Heart left ventricle (tissue), 16 donors: ENCODE measurements around the gene KIAA1671. TPM values are rescaled to one million over a fixed set of nuclear protein-coding genes. Genes with fewer than 3 reads are reported as not detected.

Experiments
- ATAC-seq, 4 donors: fragments of 200-7000 bp; cut with Tn5 transposase; one replicate each; pipeline ENCODE4 v1.9.1; 2020 to 2022; ENCODE audit warnings: moderate library complexity in 4 of 4, mild to moderate bottlenecking in 3 of 4, moderate number of reproducible peaks in 1 of 4
- DNase-seq, 5 donors: peaks; one replicate each; pipeline ENCODE4 v3.0.0-alpha.2; 2020
- H3K27ac ChIP-seq, 12 donors: fragments of 200-600 bp; sonication (generic) in 4 of 12; one replicate each; pipeline versions ENCODE4 v1.5.0 to v1.8.0; 2016 to 2022; ENCODE audit warnings: mild to moderate bottlenecking in 2 of 12
- H3K27me3 ChIP-seq, 9 donors: fragments of 200-600 bp; sonication (generic) in 2 of 9; one replicate each; pipeline versions ENCODE4 v1.5.1 to v1.8.0; 2016 to 2022; ENCODE audit warnings: mild to moderate bottlenecking in 3 of 9
- H3K36me3 ChIP-seq, 9 donors: fragments of 200-600 bp; sonication (generic) in 2 of 9; one replicate each; pipeline versions ENCODE4 v1.5.0 to v1.8.0; 2018 to 2022; ENCODE audit warnings: mild to moderate bottlenecking in 2 of 9
- H3K4me1 ChIP-seq, 12 donors: fragments of 200-600 bp; sonication (generic) in 4 of 12; one replicate each; pipeline versions ENCODE4 v1.5.0 to v1.8.0; 2016 to 2022; ENCODE audit warnings: mild to moderate bottlenecking in 3 of 12
- H3K4me3 ChIP-seq, 12 donors: fragments of 200-600 bp; sonication (generic) in 4 of 12; one replicate each; pipeline versions ENCODE4 v1.5.0 to v1.8.0; 2017 to 2022; ENCODE audit warnings: mild to moderate bottlenecking in 9 of 12, moderate library complexity in 4 of 12
- H3K9me3 ChIP-seq, 12 donors: fragments of 200-600 bp; sonication (generic) in 4 of 12; one replicate each; pipeline versions ENCODE4 v1.5.0 to v1.8.0; 2016 to 2022; ENCODE audit warnings: mild to moderate bottlenecking in 1 of 12
- POLR2A ChIP-seq, 2 donors: fragments of 450-650 bp; IDR thresholded peaks; one replicate each; pipeline ENCODE4 v1.6.1; 2017; ENCODE audit warnings: antibody characterized with exemption in 2 of 2, mild to moderate bottlenecking in 2 of 2, moderate library complexity in 2 of 2
- WGBS, 4 donors: extraction: QIAGEN DNeasy Blood & Tissue Kit in 2 of 4; methylation state at CpG; one replicate each; pipeline versions ENCODE4 v1.1.5 to v1.1.7; 2013 to 2018; 5-methylcytosine and 5-hydroxymethylcytosine counted together
- intact Hi-C, 10 donors: fragments of 100-400 bp; cut with DNase I; formaldehyde crosslinking; loops; one replicate each; pipeline versions ENCODE4 v1.11.1 to v1.14.2; 2022
- polyA plus RNA-seq, 2 donors: library from polyadenylated mRNA; stranded (reverse); fragments of 200-250 nt; gene quantifications; one replicate each; pipeline ENCODE4 v1.2.3, GENCODE V29; 2013
- total RNA-seq, 9 donors: library from RNA; depleted of rRNA in 2 of 9; stranded (reverse); fragments of >200 nt in 2 of 9; fragmentation: NEBNext Ultra II Directional in 3 of 9; extraction: Animal tissue kit (Norgen Biotek cat#: 25700) in 3 of 9; gene quantifications; one replicate each; pipeline versions ENCODE4 v1.1.0 to v1.2.4, GENCODE V29; 2016 to 2023
- TF ChIP-seq, protein P1 (sequence below), 12 donors: fragments of 200-600 bp; sonication (generic) in 4 of 12; IDR thresholded peaks; one replicate each; pipeline versions ENCODE4 v1.5.0 to v1.8.0; 2018 to 2022; ENCODE audit warnings: antibody characterized with exemption in 12 of 12, mild to moderate bottlenecking in 5 of 12
- donor health status: ischemic (EF 13 %, LVEDD 7.1; RV severe dilation, severe dysfunction).
- donor health status: healthy with polysubstance abuse.
- donor health status: DM: no; HTN: yes; CAD: no.
- donor health status: DM: no; HTN: no; CAD: no.
- donor health status: ischemic (EF 25% LVEDD 6.9; RV normal size, moderate dysfunction).
- donor health status: ischemic (EF 25% LVEDD 5.7; RV mildly dilated, moderate dysfunction).
- donor health status: healthy.
- donor health status: DM: yes; HTN: yes; CAD: no.
- donor health status: ischemic (EF 35%, LVEDD 5.7; RV mildly dilated, moderate dysfunction).
- donor health status: nonischemic (EF 11% LVEDD 7.7; RV severe dilation, severe dysfunction).
- donor health status: DM: yes; HTN: yes; CAD: no.
- donor health status: PGD.
- donor health status: ischemic (EF 29% LVEDD 5.4; RV normal size, mild dysfunction).
- donor health status: nonischemic (EF 23%, LVEDD 6.1; RV moderate dilation, normal function).

Gene KIAA1671
- total and polyA plus RNA-seq, 11 donors: 4.5 to 22.1 (median 13.2) TPM

GRCh38 chr22:25110596-25110845 lies 158.0 kb downstream of the KIAA1671 start:
- TF ChIP-seq, protein P1, sequence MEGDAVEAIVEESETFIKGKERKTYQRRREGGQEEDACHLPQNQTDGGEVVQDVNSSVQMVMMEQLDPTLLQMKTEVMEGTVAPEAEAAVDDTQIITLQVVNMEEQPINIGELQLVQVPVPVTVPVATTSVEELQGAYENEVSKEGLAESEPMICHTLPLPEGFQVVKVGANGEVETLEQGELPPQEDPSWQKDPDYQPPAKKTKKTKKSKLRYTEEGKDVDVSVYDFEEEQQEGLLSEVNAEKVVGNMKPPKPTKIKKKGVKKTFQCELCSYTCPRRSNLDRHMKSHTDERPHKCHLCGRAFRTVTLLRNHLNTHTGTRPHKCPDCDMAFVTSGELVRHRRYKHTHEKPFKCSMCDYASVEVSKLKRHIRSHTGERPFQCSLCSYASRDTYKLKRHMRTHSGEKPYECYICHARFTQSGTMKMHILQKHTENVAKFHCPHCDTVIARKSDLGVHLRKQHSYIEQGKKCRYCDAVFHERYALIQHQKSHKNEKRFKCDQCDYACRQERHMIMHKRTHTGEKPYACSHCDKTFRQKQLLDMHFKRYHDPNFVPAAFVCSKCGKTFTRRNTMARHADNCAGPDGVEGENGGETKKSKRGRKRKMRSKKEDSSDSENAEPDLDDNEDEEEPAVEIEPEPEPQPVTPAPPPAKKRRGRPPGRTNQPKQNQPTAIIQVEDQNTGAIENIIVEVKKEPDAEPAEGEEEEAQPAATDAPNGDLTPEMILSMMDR (IDR thresholded peaks at IDR 0.05): no peak
- TF ChIP-seq POLR2A (IDR thresholded peaks at IDR 0.05): no peak
- Histone ChIP-seq H3K4me3 (peak overlapping the region in 10 of 12 donors; percentile 46 to 72 (median 62)), H3K27ac (peak overlapping the region in 7 of 12 donors; percentile 41 to 81 (median 71)), H3K9me3 (peaks cover 0 to 6% (median 0%) of the 10 kb centered on the region in 12 donors), H3K27me3 (peaks cover 0 to 9% (median 0%) of the 10 kb centered on the region in 9 donors), H3K4me1 (peaks cover 0 to 41% (median 27%) of the 10 kb centered on the region in 12 donors), H3K36me3 (peaks cover 0 to 6% (median 0%) of the 10 kb centered on the region in 9 donors)
- WGBS, 4 donors: 36 to 47% (median 43%) methylated on average over 2 to 4 of the region's 4 CpGs
- intact Hi-C loops: loop anchor here in 8 of 10 donors (2.0 to 5.0 kb wide), 4 partner anchors 20 to 62 kb away; no protein-coding TSS in a partner anchor
- ATAC-seq (no peak), DNase-seq (no peak)

DNA sequence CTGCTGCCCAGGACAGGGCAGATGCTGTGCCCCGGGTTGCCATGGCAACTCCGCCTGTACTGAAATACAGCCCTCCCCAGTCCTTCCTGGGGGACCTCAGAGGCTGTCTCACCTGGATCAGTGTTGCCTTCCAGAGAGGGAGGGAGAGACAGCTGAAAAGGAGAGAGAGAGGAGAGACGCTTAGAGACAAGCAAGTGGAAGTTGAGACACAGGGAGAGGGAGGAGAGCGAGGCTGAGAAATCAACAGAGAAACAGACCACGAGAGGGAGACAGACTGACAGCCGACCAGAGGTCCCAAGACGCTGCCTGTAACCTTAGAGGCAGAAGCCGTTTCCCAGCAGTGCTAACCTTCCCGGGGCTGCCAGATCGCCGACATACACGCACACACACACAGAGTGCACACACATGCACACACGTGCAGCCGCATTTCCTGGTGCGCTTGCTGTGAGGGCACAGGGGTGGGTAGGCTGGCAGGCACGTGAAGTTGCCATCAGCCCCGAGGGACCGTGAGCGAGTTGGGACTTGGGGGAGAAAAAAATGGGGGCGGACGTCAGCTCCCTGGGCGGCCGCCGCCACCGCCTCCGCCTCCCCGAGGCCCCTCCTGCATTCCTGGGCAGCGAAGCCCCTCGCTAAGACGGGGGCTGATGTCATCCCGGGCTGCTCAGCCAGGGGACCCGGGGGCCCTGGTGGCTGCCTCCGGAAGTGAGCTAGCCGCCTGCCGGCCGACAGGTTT lies 158.5 kb downstream of the KIAA1671 start:
- intact Hi-C loops: loop anchor here in 8 of 10 donors (1.0 to 5.0 kb wide), 5 partner anchors 20 to 62 kb away; no protein-coding TSS in a partner anchor
- TF ChIP-seq POLR2A (IDR thresholded peaks at IDR 0.05): no peak
- TF ChIP-seq, protein P1 (IDR thresholded peaks at IDR 0.05): peak; percentile 15 to 71 (median 58)
- Histone ChIP-seq H3K4me3 (peak overlapping the region; percentile 41 to 72 (median 62)), H3K4me1 (peaks cover 0 to 41% (median 27%) of the 10 kb centered on the region in 12 donors), H3K27ac (peak overlapping the region; percentile 25 to 81 (median 66)), H3K9me3 (peaks cover 0 to 6% (median 0%) of the 10 kb centered on the region in 12 donors), H3K36me3 (peaks cover 0 to 6% (median 0%) of the 10 kb centered on the region in 9 donors), H3K27me3 (peaks cover 0 to 9% (median 0%) of the 10 kb centered on the region in 9 donors)
- ATAC-seq: peak; percentile 66 to 89 (median 86)
- 0 to 1% (median 1%) methylated on average over 32 to 36 of the region's 36 CpGs for WGBS, 4 donors
- peak; percentile 52 to 73 (median 66) for DNase-seq

- Histone ChIP-seq H3K4me1 (peaks cover 0 to 41% (median 27%) of the 10 kb centered on the region in 12 donors), H3K27me3 (peaks cover 0 to 9% (median 0%) of the 10 kb centered on the region in 9 donors), H3K36me3 (peaks cover 0 to 6% (median 0%) of the 10 kb centered on the region in 9 donors), H3K27ac (peak overlapping the region; percentile 25 to 81 (median 66)), H3K4me3 (peak overlapping the region; percentile 41 to 72 (median 62)), H3K9me3 (peaks cover 0 to 6% (median 0%) of the 10 kb centered on the region in 12 donors)
- intact Hi-C loops: loop anchor here in 9 of 10 donors (1.0 to 5.0 kb wide), 7 partner anchors 21 to 61 kb away; no protein-coding TSS in a partner anchor
- DNase-seq (peak in 2 of 5 donors; percentile 42 to 65), ATAC-seq (peak in 3 of 4 donors; percentile 23 to 41 (median 31))
- WGBS, 4 donors: 25 to 49% (median 30%) methylated on average over 23 to 35 of the region's 35 CpGs
- no peak for TF ChIP-seq POLR2A (IDR thresholded peaks at IDR 0.05)
- TF ChIP-seq, protein P1 (IDR thresholded peaks at IDR 0.05): peak in 1 of 12 donors; percentile 1
Measured at GRCh38 chr22:25111579-25112517, 159.3 kb downstream of the KIAA1671 start.
